GM21786 (cell line): ENCODE measurements around the gene MSMP.

Experiments used
- ATAC-seq: cut with Tn5 transposase; IDR thresholded peaks from one replicate; pipeline ENCODE4 v1.9.1; 2021; ENCODE audit not compliant: unreplicated experiment

Gene MSMP

DNA sequence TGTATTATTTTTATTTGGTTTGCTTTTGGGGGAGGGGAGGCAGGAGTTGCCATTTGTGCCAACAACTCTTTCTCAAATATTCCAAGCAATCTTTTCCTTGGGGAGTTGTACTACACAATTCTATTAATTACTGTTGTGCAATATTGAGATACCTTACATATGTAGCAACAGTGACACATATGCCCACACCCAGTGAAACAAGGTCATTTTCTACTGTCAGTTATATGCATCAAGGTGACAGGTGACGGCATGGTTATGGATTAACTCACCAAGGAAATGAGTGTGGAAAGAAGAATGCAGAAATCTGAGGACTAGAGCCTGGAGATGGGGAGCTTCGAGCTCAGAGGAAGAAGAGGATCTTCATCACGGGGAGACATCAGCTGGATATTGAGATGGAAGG lies 17.9 kb upstream of the MSMP start:
- no peak for ATAC-seq

DNA sequence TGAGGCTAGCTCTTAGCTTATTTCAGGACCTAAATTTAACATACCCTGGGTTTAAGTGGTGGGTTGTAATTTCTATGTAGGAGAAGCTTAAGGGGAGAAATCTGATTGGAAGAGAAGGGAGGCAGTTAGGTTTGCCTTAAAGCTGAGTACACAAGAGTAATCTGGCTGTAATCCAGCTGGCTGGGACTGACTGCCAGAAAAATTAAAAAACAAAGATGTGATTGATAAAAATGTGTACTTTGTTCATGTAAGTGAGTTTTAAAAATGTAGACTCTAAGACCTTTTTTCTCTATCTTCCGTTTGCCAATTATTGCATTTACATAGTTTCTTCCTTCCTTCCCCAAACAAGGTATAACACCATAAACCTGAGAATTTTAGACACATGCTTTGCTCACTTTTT lies 17.5 kb upstream of the MSMP start:
- no peak for ATAC-seq

DNA sequence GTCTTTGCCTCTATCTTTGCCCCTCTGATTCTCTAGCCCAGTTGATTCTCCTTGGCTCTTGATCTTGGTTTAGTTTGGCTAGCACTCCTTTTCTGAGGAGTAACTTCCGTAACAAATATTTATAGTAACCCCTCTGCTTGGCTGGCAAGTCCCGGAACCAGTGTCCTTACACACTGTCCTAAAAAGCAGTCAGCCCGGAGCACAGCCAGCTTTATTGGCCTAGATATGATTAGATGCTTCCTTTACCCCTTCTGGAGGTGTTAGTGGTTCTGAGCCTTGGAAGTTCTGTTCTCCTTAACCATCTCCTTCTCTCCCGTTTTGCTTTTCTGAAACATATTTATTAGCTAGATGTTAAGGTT lies 17.0 kb upstream of the MSMP start:
- ATAC-seq, result no peak

DNA sequence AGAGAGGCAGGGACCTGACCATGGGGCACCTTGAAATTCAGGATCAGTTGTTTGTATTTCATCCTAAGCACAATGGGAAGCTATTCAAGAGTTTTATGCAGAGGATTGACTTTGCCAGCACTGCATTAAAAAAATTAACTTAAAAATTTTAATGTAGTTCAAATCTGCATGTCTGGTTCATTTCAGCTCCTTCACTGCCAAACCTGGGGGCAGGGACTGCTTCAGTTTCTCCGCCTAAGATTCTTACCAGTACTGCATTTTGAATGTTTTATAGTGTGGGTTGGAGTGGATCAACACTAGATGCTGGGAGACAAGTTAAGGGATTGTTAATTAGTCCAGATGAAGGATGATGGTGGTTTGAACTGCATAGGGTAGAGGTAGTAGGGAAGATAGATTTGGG lies 15.7 kb upstream of the MSMP start:
- no peak for ATAC-seq

DNA sequence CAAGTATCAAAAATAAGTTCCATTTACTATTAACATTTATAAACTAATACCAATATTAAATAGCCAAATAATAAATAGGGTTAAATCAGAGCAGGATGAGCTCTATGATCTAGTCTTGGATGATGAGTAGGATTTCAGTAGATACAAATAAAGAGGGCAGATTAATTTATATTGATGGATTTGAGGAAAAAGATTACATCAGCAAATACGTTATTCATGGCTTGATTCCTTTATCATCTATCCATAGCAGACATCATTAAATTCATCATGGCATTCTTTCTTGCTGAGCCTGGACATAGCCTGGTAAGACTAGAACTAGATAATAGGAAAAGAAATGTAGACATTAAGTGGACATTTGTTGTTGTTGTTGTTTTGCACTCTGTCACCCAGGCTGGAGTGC lies 13.4 kb upstream of the MSMP start:
- ATAC-seq, result no peak

DNA sequence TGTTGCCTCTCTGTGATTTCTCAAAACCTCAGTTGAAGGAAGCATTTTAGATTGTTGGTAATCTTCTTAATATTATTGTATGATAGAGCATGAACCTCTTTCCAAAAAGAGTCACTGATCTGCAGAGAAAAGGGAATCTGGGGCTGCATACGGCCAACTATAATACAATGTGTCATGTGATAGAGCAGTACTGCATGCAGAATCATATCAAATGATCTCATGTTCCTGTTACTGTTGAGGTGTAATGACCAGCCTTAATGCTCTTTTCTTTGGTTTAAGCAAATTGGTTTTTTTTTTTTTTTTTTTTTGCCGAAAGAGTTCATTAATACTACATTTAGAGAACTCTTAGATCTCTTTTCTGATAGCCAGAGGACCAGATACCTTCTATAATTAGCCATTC lies 12.9 kb upstream of the MSMP start:
- no peak for ATAC-seq

DNA sequence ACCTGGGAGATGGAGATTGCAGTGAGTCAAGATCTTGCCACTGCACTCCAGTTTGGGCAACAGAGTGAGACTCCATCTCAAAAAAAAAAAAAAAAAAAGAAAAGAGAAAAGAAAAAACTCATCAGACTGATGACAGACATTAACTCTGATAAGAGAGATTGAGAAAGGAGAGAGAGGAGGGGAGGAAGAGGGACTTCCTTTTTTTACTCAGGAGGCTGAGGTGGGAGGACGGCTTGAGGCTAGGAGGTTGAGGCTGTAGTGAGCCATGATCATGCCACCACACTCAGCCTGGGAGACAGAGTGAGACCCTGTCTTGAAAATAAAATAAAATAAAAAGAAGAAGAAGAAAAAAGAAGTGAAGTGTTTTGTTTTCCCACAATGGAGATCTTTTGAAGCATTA lies 9.7 kb upstream of the MSMP start:
- no peak for ATAC-seq

DNA sequence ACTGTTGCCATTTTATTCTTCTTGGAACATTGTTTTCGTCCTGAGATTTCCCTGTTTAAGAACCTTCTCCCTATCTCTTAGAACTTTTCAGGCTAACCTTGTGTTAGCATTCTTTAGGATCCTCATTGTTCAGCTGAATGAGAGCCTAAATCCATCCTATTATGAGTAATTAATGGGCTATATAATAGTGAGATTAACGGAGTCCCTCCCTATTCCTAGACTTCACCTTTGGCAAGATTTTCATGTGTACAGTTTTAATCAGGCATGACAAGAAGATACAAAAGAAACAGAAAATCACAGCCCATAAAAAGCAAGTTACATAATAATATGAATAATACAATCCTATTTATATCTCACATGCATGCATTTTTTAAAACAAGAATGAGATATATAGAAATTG lies 9.1 kb upstream of the MSMP start:
- ATAC-seq, result no peak

DNA sequence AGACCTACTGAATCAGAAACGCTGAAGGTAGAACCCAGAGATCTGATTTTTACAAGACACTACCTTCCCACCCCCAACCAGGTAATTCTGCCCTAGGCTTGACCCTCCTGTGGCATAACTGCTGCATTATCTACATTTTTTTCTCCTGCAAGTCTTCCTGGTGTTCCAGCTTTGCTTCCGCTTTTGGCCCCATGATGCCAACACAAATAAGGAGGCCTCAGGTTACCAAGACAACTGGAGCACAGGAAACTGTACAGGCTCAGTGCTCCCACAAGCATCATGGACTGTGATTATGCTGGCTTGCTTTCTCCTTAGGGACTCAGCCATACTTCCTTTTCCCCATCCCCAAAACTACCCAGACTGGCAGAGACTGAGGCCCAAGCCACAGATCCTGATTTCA lies 6.6 kb upstream of the MSMP start:
- ATAC-seq, result no peak

DNA sequence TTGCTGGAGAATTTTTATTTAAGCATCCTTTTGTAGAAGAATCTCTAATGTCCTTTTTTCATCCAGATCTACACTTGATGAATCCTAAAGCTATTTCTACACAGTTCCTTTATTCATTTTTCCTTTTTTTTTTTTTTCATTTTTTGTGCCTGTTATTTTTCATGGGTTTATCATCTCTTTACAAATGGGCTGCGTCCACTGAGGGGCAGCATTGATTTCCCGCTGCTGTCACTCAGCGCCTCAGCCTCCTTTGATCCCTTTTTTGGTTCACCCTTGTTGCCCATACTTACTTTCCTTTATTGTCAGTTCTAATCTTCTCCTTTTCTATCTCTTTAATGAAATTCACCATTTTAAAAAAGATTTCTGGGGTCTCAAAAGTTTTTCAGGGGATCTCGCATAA lies 5.7 kb upstream of the MSMP start:
- ATAC-seq, result no peak

- no peak for ATAC-seq
Measured at GRCh38 chr9:35758475-35759050, 4.5 kb upstream of the MSMP start.

DNA sequence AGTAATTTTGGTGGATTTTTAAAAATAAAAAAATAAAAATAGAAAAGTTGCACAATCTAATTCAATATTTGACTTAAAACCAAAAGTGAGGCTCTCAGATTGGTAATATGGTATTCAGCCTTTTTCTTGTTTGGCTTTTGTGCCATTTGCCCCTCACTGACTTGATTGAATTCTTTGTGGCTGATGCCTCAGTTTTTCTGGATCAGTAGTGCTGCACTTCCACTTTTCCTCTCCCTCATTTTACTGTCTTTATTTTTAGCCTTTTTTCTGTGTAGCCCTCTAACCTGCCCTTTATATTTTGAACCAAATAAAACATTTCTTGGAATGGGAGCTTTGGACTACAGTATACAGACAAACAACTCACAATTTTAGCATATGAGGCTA lies 3.8 kb upstream of the MSMP start:
- ATAC-seq, result no peak

GRCh38 chr9:35757226-35757891 lies 3.3 kb upstream of the MSMP start:
- ATAC-seq, result peak; percentile 37

DNA sequence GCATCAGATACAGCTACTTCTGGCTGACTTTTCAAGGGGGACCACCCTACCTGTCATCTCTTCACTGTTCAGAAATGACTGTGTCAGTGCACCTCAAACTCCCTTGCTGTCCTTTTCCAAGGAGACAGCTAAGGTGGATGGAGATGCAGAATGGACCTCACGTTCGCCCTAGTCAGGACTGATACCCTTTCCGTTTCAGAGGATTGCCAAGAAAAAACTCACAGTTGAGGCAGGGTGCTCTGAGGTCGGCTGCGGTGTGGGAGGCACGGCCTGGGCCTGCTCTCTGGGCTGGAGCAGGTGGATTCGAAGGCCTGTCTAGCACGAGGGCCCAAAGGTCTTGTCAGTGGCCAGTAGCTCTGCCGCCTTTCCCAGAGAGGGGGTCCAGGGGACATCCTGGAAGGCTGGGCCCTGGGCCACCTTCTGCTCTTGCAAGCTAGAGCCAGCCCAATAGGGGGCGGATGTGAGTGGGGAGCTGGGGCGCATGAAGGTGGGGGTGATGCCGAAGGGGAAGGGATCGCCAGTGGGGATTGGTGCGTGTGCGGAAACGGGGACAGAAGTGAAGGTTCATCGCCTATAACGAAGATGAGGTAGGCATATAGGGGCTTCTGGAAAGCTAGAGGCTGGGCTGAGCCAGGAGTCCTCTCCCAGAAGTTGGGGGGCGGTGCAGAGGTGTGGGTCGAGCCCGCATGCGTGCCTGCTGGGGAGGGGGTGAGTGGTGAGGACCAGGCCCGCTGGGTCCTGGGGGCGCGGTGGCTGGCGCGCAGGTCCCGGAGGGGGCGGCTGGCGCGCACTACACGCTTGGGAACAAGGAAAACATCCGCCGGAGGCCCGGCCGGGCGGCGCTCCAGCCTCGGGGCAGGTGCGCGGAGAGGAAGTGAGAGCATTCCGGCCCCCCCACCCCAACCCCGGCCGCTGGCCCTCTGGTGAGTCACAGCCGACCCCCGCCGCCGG lies 2.5 kb upstream of the MSMP start:
- peak; percentile 53 for ATAC-seq

GRCh38 chr9:35755071-35755470 lies 995 bp upstream of the MSMP start:
- ATAC-seq, result no peak

GRCh38 chr9:35753466-35753865 lies 610 bp downstream of the MSMP start:
- no peak for ATAC-seq

- no peak for ATAC-seq
Measured at GRCh38 chr9:35750256-35750531, 3.9 kb downstream of the MSMP start.

DNA sequence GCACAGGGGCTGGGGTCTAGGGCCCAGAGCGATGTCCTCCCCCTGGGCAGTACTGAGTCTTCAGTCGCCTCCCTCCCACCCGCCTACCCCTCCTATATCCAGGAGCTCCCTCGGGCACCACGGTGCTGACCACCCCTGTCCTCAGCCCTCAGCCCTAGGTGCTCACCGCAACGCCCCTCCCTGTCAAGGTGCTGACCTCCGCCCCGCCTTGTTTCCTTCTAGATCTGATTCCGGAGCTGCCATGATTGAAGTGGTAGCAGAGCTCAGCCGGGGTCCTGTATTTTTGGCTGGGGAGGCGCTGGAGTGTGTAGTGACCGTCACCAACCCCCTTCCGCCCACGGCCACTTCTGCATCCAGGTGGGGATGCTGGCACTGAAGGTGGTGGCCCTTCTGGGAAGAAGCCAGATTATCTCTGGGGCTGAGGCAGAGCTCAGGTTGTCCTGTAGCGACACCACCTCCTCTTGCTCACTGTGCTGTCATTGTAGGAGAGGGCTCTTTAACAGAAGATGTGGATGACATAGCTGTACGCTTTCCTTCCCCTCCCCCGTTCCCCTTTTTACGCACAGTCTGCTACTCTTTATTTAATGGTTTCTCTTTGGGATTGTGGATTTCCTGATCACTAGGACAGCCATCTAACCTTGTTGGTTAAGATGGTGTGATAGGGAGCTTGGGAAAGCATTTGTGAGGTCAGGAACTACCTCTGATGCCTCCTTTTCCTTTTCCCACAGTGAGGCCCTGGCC lies 4.4 kb downstream of the MSMP start:
- peak; percentile 39 for ATAC-seq

DNA sequence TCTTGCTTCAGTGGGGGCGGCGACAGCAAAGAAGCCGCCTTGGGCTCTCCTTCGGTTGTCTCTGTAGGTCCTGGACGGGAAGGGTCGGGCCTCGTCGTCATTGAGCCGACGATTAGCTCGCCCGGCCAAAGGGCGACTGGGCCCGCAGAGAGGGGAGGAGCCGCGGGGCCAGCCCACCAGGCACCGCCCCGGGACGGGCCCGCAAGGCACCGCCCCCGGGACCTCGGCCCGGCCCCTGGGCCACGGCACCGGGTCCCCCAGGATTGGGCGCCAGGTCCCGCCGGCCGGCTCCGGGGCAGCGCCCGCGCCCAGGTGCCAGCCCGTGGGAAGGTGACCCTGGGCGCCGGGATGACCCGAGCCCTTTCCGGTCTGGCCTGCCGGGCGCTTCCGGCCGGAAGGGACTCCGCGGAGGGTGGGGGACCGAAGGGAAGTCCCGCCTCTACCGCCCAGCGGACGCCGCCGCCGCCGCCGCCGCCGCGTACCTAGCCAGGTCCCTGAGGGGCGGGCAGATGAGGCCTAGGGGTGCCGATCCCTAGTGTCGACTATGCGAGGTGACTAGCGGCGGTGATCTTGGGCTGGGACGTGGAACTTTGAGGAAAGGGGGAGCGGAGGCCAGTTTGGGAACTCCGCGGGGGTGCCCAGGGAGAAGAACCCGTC lies 5.1 kb downstream of the MSMP start, which contains the start of the genes GBA2 and RGP1:
GBA2 (minus strand) TSS at position 371 of the 657 bp plus-strand sequence. CDS start 524 bp downstream, outside the sequence.
RGP1 (plus strand) TSS at position 430 of the 657 bp plus-strand sequence. CDS start 469 bp downstream, outside the sequence.
- ATAC-seq, result peak; percentile 75

- ATAC-seq, result no peak
Measured at GRCh38 chr9:35748242-35748857, 5.7 kb downstream of the MSMP start.

DNA sequence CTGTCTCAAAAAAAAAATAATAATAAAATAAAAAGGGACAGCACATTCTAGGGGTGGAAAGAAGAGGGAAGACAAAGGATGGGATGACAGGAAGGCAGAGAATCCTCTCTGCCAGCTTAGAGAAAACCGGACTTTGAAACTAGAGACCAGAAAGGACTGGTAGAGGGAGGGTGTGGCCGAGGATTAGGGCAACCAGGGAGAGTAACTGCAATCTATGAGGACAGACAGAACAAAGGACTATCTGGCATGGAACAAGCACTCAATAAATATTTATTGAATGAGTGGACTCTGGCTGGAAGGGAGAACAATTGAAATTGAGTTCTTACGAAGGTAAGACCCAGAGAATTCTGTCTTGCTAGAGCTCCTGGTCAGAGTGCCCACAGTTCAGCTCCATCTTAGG lies 7.5 kb downstream of the MSMP start:
- ATAC-seq, result no peak
